ENCODE measurements around the gene PKD1L1. TPM values are rescaled to one million over a fixed set of nuclear protein-coding genes. Genes with fewer than 3 reads are reported as not detected.

PKD1L1 gene
- total RNA-seq, 1 donor from 2014 or later, result 0.05 TPM

DNA sequence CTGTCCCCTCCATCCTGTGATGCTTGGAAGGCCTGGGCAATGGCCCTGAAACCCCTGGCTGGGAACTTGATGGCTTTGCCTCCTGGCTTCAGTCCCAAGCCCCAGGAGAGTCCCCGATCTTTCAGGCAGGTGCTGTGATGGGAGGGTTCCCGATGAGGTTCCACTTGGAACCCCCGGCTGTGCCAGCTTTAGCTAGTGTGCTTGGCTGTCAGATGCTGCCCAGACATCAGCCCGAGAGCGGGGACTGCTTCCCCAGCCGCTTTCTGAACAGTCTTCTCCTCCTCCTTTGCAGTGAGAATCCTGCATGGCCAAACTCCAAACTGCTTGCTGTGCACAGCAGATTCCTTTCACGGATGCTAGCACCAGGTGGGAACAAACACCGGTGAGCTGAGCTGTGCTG, 58.1 kb downstream of the PKD1L1 start:
- Mint-ChIP-seq H3K9me3 (ENCODE audit: unreplicated experiment) (no peaks in the 10 kb centered on the region), H3K4me3 (ENCODE audit: unreplicated experiment) (no peak overlapping the region), H3K4me1 (ENCODE audit: unreplicated experiment) (peaks cover 11% of the 10 kb centered on the region), H3K36me3 (ENCODE audit: unreplicated experiment) (no peaks in the 10 kb centered on the region), H3K27me3 (ENCODE audit: unreplicated experiment) (no peaks in the 10 kb centered on the region), H3K27ac (ENCODE audit: unreplicated experiment) (no peak overlapping the region)
- TF ChIP-seq, protein P1, sequence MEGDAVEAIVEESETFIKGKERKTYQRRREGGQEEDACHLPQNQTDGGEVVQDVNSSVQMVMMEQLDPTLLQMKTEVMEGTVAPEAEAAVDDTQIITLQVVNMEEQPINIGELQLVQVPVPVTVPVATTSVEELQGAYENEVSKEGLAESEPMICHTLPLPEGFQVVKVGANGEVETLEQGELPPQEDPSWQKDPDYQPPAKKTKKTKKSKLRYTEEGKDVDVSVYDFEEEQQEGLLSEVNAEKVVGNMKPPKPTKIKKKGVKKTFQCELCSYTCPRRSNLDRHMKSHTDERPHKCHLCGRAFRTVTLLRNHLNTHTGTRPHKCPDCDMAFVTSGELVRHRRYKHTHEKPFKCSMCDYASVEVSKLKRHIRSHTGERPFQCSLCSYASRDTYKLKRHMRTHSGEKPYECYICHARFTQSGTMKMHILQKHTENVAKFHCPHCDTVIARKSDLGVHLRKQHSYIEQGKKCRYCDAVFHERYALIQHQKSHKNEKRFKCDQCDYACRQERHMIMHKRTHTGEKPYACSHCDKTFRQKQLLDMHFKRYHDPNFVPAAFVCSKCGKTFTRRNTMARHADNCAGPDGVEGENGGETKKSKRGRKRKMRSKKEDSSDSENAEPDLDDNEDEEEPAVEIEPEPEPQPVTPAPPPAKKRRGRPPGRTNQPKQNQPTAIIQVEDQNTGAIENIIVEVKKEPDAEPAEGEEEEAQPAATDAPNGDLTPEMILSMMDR (IDR thresholded peaks at IDR 0.05), result no peak
- peak; percentile 76 for DNase-seq (ENCODE audit: extremely low spot score, unreplicated experiment)

DNA sequence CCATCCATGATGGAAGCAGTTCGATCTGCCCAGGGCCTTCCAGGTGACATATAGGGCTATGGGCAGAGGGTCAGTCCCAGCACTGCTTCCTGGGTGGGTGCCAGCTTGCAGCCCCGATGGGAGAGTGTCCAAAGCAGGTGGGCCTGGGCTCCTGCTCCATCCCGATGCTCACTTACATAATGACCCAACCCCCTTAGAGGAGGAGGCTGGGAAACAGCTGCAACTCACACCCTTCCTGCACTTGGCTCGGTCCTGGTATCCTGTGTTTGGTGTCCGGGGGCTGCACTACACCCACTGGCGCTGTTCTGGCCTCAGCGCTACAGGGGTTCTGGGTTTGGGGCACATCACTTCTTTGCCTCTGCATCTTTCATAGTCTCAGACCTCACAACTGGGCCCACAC, 58.5 kb downstream of the PKD1L1 start:
- TF ChIP-seq, protein P1 (IDR thresholded peaks at IDR 0.05), result no peak
- Mint-ChIP-seq H3K9me3 (ENCODE audit: unreplicated experiment) (no peaks in the 10 kb centered on the region), H3K27ac (ENCODE audit: unreplicated experiment) (no peak overlapping the region), H3K36me3 (ENCODE audit: unreplicated experiment) (no peaks in the 10 kb centered on the region), H3K4me3 (ENCODE audit: unreplicated experiment) (no peak overlapping the region), H3K4me1 (ENCODE audit: unreplicated experiment) (peaks cover 11% of the 10 kb centered on the region), H3K27me3 (ENCODE audit: unreplicated experiment) (peaks cover 3% of the 10 kb centered on the region)
- DNase-seq (ENCODE audit: extremely low spot score, unreplicated experiment), result no peak

DNA sequence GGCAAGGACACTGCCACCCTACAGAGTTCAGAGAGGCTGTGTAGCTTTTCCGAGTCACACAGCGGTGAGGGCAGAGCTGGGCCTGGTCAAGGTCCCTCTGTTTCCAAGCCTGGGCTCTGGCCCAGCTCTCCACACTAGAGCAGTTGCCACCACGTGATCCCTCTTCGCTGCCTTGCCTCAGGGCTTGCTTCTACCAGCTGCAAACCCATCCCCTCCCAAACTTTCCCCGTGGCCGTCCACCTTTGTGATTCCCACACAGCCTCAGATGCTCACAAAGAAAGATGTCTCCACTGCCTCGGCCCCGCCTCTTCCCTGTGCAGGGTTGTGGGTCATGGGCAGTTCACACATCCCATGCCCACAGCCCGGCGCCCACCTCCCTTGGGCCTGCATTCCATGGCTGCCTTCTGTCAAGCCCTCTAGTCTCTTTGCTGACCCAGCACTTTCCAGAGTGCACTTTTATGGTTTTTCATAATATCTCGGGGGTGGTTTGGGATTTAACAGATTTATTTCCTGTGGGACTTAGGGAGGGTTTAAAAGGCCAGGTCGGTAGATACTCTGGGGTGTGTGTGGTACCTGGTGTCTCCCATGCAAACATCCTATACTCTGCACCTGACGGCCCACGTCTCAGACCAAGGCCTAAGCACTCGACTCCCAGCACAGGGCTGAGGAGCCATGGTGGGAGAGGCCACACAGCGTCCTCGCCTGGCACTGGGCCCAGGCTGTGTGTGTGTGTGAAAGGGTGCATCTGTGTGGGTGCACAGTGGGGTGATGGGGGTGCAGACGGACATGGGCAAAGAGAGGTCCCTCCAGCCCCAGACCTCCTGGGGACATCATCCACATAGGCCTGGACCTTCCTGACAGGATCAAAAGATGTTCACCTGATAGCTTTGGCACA, 59.6 kb downstream of the PKD1L1 start:
- no peaks in the 10 kb centered on the region for H3K36me3 Mint-ChIP-seq (ENCODE audit: unreplicated experiment)
- H3K4me3 Mint-ChIP-seq (ENCODE audit: unreplicated experiment), result no peak overlapping the region
- TF ChIP-seq, protein P1 (IDR thresholded peaks at IDR 0.05), result no peak
- peak; percentile 80 for DNase-seq (ENCODE audit: extremely low spot score, unreplicated experiment)
- peaks cover 4% of the 10 kb centered on the region for H3K27me3 Mint-ChIP-seq (ENCODE audit: unreplicated experiment)
- peaks cover 11% of the 10 kb centered on the region for H3K4me1 Mint-ChIP-seq (ENCODE audit: unreplicated experiment)
- H3K27ac Mint-ChIP-seq (ENCODE audit: unreplicated experiment), result no peak overlapping the region
- no peaks in the 10 kb centered on the region for H3K9me3 Mint-ChIP-seq (ENCODE audit: unreplicated experiment)

DNA sequence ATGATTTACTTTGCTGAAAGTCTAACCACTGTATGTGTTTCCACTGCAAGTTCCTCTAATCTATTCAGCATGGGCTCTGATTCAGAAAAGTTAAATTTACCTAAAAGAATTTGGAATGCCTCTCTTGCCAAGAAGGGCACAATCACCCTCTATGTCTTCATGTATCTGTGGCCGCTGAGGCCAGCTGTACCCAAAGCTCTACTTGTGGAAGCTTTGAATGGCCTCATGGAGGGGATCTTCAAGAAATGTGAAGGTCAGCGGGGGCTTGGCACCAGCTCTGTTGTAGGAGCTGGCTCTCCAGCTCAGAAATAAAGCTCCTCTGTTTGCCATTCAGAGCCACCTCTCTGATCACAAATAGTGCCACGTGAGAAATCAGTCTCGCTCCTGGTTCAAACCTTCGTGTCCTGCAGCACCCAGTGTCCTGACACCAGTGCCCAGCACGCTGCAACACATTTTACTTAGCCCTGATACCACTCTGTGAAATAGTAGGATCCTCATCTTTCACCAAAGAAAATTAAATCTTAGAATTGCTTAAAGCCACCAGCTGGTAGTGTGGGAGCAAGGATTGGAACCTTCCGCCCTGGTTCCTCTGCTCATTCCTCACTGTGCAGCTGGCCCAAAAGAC, 61.1 kb downstream of the PKD1L1 start:
- Mint-ChIP-seq H3K27ac (ENCODE audit: unreplicated experiment) (no peak overlapping the region), H3K36me3 (ENCODE audit: unreplicated experiment) (no peaks in the 10 kb centered on the region), H3K27me3 (ENCODE audit: unreplicated experiment) (peaks cover 4% of the 10 kb centered on the region), H3K9me3 (ENCODE audit: unreplicated experiment) (no peaks in the 10 kb centered on the region), H3K4me3 (ENCODE audit: unreplicated experiment) (no peak overlapping the region), H3K4me1 (ENCODE audit: unreplicated experiment) (peaks cover 11% of the 10 kb centered on the region)
- DNase-seq (ENCODE audit: extremely low spot score, unreplicated experiment), result peak; percentile 48
- TF ChIP-seq, protein P1 (IDR thresholded peaks at IDR 0.05), result no peak
